IMR-90 (cell line): ENCODE measurements around the gene GNG12. TPM values are rescaled to one million over a fixed set of nuclear protein-coding genes. Genes with fewer than 3 reads are reported as not detected.

Source experiments
- ATAC-seq: fragments of 200-7000 bp; cut with Tn5 transposase; 2 replicates; pipeline ENCODE4 v1.9.1; 2020; ENCODE audit warnings: low read depth, mild to moderate bottlenecking, moderate library complexity
- BruUV-seq: library from RNA; stranded (reverse); fragments of 400-500 nt; replicated peaks from 2 replicates; lab custom pipeline; 2021; lab: Mats Ljungman, UMichigan
- CTCF ChIA-PET: fragments of 300-600 bp; formaldehyde crosslinking; extraction: SDS; loops from one replicate; lab custom pipeline; 2021; ENCODE audit warnings: antibody characterized with exemption; lab: Yijun Ruan, JAX
- POLR2A ChIA-PET: fragments of 300-600 bp; sonication (Branson Sonifier 250); formaldehyde crosslinking; loops from one replicate; lab custom pipeline; 2022; ENCODE audit warnings: antibody characterized with exemption; ENCODE audit not compliant: unreplicated experiment; lab: Charles Lee
- DNase-seq: peaks from one replicate; pipeline ENCODE4 v3.0.0; 2013
- H2AFZ ChIP-seq: replicated peaks from 2 replicates; pipeline ENCODE3; 2013; ENCODE audit warnings: low read length, mild to moderate bottlenecking; ENCODE audit not compliant: poor library complexity
- H2AK5ac ChIP-seq: 2 replicates; pipeline ENCODE4 v1.6.1; 2013; ENCODE audit warnings: low read depth, low read length, inconsistent platforms
- H2AK9ac ChIP-seq: replicated peaks from 2 replicates; pipeline ENCODE3; 2013; ENCODE audit warnings: mild to moderate bottlenecking, low read depth, low read length, moderate library complexity; ENCODE audit not compliant: poor library complexity
- H2BK120ac ChIP-seq: 2 replicates; pipeline ENCODE4 v1.6.1; 2013; ENCODE audit warnings: low read depth, low read length, inconsistent platforms
- H2BK15ac ChIP-seq: 3 replicates; pipeline ENCODE4 v1.6.1; 2013; ENCODE audit warnings: low read depth, low read length, inconsistent platforms
- H2BK20ac ChIP-seq: 2 replicates; pipeline ENCODE4 v1.6.1; 2013; ENCODE audit warnings: low read depth, mild to moderate bottlenecking, inconsistent platforms, low read length, moderate library complexity
- H2BK5ac ChIP-seq: 2 replicates; pipeline ENCODE4 v1.6.1; 2013; ENCODE audit warnings: mild to moderate bottlenecking, low read depth, low read length, inconsistent platforms; ENCODE audit not compliant: poor library complexity, severe bottlenecking
- H3K14ac ChIP-seq: replicated peaks from 2 replicates; pipeline ENCODE4 v1.6.1; 2013; ENCODE audit warnings: low read depth, low read length, inconsistent platforms
- H3K18ac ChIP-seq: 2 replicates; pipeline ENCODE4 v1.6.1; 2013; ENCODE audit warnings: low read depth, low read length, control low read depth
- H3K23ac ChIP-seq: 2 replicates; pipeline ENCODE4 v1.6.1; 2013; ENCODE audit warnings: low read depth, low read length, inconsistent platforms
- H3K27ac ChIP-seq: 2 replicates; pipeline ENCODE4 v1.5.1; 2013; ENCODE audit warnings: mild to moderate bottlenecking, control low read depth, low read length; ENCODE audit not compliant: insufficient read depth
- H3K27me3 ChIP-seq: 2 replicates; pipeline ENCODE4 v1.6.1; 2013; ENCODE audit warnings: low read length; ENCODE audit not compliant: control insufficient read depth, insufficient read depth
- H3K36me3 ChIP-seq: 2 replicates; pipeline ENCODE4 v1.6.1; 2013; ENCODE audit warnings: low read length, mixed read lengths; ENCODE audit not compliant: control insufficient read depth, insufficient read depth
- H3K4ac ChIP-seq: 2 replicates; pipeline ENCODE4 v1.6.1; 2013; ENCODE audit warnings: low read depth, low read length, inconsistent platforms
- H3K4me1 ChIP-seq: 2 replicates; pipeline ENCODE4 v1.6.1; 2013; ENCODE audit warnings: low read length, mixed read lengths; ENCODE audit not compliant: control insufficient read depth, insufficient read depth
- H3K4me2 ChIP-seq: 2 replicates; pipeline ENCODE4 v1.6.1; 2013; ENCODE audit warnings: low read depth, mild to moderate bottlenecking, control low read depth, low read length, moderate library complexity
- H3K4me3 ChIP-seq: 2 replicates; pipeline ENCODE4 v1.5.1; 2013; ENCODE audit warnings: low read depth, mild to moderate bottlenecking, control low read depth, low read length, moderate library complexity; ENCODE audit not compliant: insufficient read depth
- H3K56ac ChIP-seq: 2 replicates; pipeline ENCODE4 v1.6.1; 2013; ENCODE audit warnings: low read length, inconsistent platforms; ENCODE audit not compliant: insufficient read depth; ENCODE audit errors: extremely low read depth
- H3K79me1 ChIP-seq, 2 experiments: 2 replicates each; pipeline ENCODE4 v1.6.1; 2013; ENCODE audit warnings: low read length in 2 of 2, inconsistent platforms in 1 of 2, low read depth in 1 of 2
- H3K9ac ChIP-seq: 2 replicates; pipeline ENCODE4 v1.6.1; 2013; ENCODE audit warnings: low read depth, low read length, control low read depth
- H3K9me1 ChIP-seq: 2 replicates; pipeline ENCODE4 v1.6.1; 2013; ENCODE audit warnings: low read length, inconsistent platforms; ENCODE audit not compliant: insufficient read depth
- H3K9me3 ChIP-seq: 2 replicates; pipeline ENCODE4 v1.6.1; 2013; ENCODE audit warnings: low read length; ENCODE audit not compliant: control insufficient read depth, insufficient read depth
- H4K20me1 ChIP-seq: 2 replicates; pipeline ENCODE4 v1.6.1; 2013; ENCODE audit warnings: low read length, inconsistent platforms; ENCODE audit not compliant: insufficient read depth
- H4K5ac ChIP-seq: 2 replicates; pipeline ENCODE4 v1.6.1; 2013; ENCODE audit warnings: mild to moderate bottlenecking, low read depth, low read length, control low read depth
- H4K8ac ChIP-seq, 2 experiments: 2 replicates each; pipeline ENCODE4 v1.6.1; 2013; ENCODE audit warnings: low read depth in 2 of 2, low read length in 2 of 2, control low read depth in 1 of 2, inconsistent platforms in 1 of 2
- H4K91ac ChIP-seq: 2 replicates; pipeline ENCODE4 v1.6.1; 2013; ENCODE audit warnings: low read depth, low read length, inconsistent platforms; ENCODE audit not compliant: insufficient read depth
- RAD21 ChIP-seq: IDR thresholded peaks from 2 replicates; pipeline ENCODE4 v1.6.1; 2012; ENCODE audit warnings: low read length, improper control_type of control experiment
- WGBS, 2 experiments: methylation state at CpG; one replicate each; pipeline versions ENCODE4 v1.1.5 to v1.1.7; 2013; ENCODE audit warnings: missing lambda C conversion rate in 2 of 2; ENCODE audit not compliant: insufficient read length in 1 of 2; ENCODE audit errors: extremely low coverage in 2 of 2; 5-methylcytosine and 5-hydroxymethylcytosine counted together
- dilution Hi-C: fragments of 300-500 bp; cut with HindIII; formaldehyde crosslinking; loops from one replicate; pipeline ENCODE4 v1.14.3; 2018; ENCODE audit warnings: low sequenced_read_pairs; ENCODE audit not compliant: unreplicated experiment
- in situ Hi-C: fragments of 300-500 bp; cut with MboI; formaldehyde crosslinking; loops from 3 replicates; pipeline ENCODE4 v1.14.3; 2019; ENCODE audit warnings: low sequenced_read_pairs, inconsistent platforms, mixed read lengths
- intact Hi-C: fragments of 100-400 bp; cut with micrococcal nuclease; formaldehyde crosslinking; loops from 2 replicates; pipeline ENCODE4 v1.10.0; 2022
- polyA plus RNA-seq, 3 experiments: library from polyadenylated mRNA; depleted of rRNA; stranded (reverse); fragments of >200 nt; gene quantifications; 2 replicates each; pipeline ENCODE4 v1.2.3, GENCODE V29; 2012; ENCODE audit warnings: low replicate concordance in 1 of 3
- total RNA-seq: library from RNA; depleted of rRNA; stranded (reverse); fragments of >200 nt; gene quantifications from 2 replicates; pipeline ENCODE4 v1.2.3, GENCODE V29; 2012
- TF ChIP-seq, protein P1 (sequence below): fragments of 150-350 bp; IDR thresholded peaks from 2 replicates; pipeline ENCODE4 v1.6.1; 2016; ENCODE audit warnings: low read depth, mild to moderate bottlenecking, low read length, moderate library complexity, borderline replicate concordance

Gene GNG12
- total and polyA plus RNA-seq, 2 of the 4 experiments (the other 2 are of a cell fraction): 92.3 to 132 TPM

DNA sequence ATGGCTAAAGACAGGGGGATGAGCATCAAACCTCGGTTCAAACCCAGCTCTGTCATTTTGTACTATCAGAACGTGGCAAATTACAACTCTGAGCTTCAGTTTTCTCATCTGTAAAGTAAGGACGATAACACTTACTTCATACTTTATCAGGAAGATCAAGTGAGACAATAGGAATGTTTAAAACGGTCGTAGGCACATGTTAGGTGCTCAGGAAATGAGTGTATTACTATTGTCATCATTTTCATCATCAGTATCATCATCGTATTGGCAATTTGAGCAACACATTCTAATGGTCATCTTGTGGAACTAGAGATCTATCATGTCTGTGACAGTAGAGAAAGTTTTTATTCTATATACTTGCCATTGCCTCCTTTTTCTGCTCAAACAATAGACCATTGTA lies 170.4 kb downstream of the GNG12 start:
- Histone ChIP-seq H3K56ac (no peak overlapping the region), H4K5ac (no peak overlapping the region), H2BK20ac (no peak overlapping the region), H4K8ac (no peak overlapping the region), H3K4ac (no peak overlapping the region), H3K9ac (no peak overlapping the region), H2AK9ac (no peak overlapping the region), H4K20me1 (no peaks in the 10 kb centered on the region), H3K23ac (no peak overlapping the region), H3K9me3 (no peaks in the 10 kb centered on the region), H3K14ac (no peak overlapping the region), H3K4me1 (no peaks in the 10 kb centered on the region), H3K27ac (no peak overlapping the region), H3K4me2 (no peak overlapping the region), H2AK5ac (no peak overlapping the region), H3K79me1 (no peaks in the 10 kb centered on the region), H3K27me3 (no peaks in the 10 kb centered on the region), H3K9me1 (no peaks in the 10 kb centered on the region), H3K4me3 (no peak overlapping the region), H3K36me3 (no peaks in the 10 kb centered on the region), H2BK120ac (no peak overlapping the region), H2BK15ac (no peak overlapping the region), H2BK5ac (no peak overlapping the region), H4K91ac (no peak overlapping the region), H2AFZ (no peak overlapping the region), H3K18ac (no peak overlapping the region)
- in situ Hi-C loops: no loop called here
- DNase-seq: no peak
- no TSS peak for BruUV-seq
- TF ChIP-seq, protein P1, sequence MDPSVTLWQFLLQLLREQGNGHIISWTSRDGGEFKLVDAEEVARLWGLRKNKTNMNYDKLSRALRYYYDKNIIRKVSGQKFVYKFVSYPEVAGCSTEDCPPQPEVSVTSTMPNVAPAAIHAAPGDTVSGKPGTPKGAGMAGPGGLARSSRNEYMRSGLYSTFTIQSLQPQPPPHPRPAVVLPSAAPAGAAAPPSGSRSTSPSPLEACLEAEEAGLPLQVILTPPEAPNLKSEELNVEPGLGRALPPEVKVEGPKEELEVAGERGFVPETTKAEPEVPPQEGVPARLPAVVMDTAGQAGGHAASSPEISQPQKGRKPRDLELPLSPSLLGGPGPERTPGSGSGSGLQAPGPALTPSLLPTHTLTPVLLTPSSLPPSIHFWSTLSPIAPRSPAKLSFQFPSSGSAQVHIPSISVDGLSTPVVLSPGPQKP: no peak
- no peak for TF ChIP-seq RAD21
- WGBS, 2 experiments: no CpG with 5 or more reads among the region's 6 CpGs
- dilution Hi-C loops: no loop called here
- intact Hi-C loops: no loop called here
- ChIA-PET CTCF (no interaction called here), POLR2A (no interaction called here)
- no peak for ATAC-seq
